NB4 (cell line): ENCODE data around the gene SPDL1.

ENCODE experiments used
- CTCF ChIP-seq: IDR thresholded peaks from one replicate; pipeline ENCODE4 v1.5.1; 2012; ENCODE audit warnings: low read depth, low read length
- MAX ChIP-seq: IDR thresholded peaks from 2 replicates; pipeline ENCODE4 v1.6.1; 2011; ENCODE audit warnings: low read depth, low read length
- MYC ChIP-seq: IDR thresholded peaks from 2 replicates; pipeline ENCODE4 v1.6.1; 2011; ENCODE audit warnings: low read depth, low read length
- POLR2A ChIP-seq: IDR thresholded peaks from 2 replicates; pipeline ENCODE4 v1.6.1; 2011; ENCODE audit warnings: mild to moderate bottlenecking; ENCODE audit not compliant: insufficient read length; ENCODE audit errors: extremely low read depth

- TF ChIP-seq CTCF (no peak), MYC (no peak), MAX (no peak), POLR2A (no peak)
These were observed 22.7 kb downstream of the SPDL1 start for GRCh38 chr5:169606279-169606678.
